HepG2 (cell line): ENCODE measurements around the gene RRAD.

Source experiments
- SRF ChIP-seq: IDR thresholded peaks from 2 replicates; pipeline ENCODE4 v1.6.1; 2011; ENCODE audit warnings: mild to moderate bottlenecking, low read depth, low read length, moderate library complexity
- ZNF292 ChIP-seq: sonication (generic); formaldehyde crosslinking; IDR thresholded peaks from 2 replicates; pipeline ENCODE4 v1.8.1; 2022; ENCODE audit warnings: mild to moderate bottlenecking, low read depth, missing genetic modification reagents, borderline replicate concordance
- TF ChIP-seq, protein P1 (sequence below): sonication (generic); formaldehyde crosslinking; IDR thresholded peaks from 2 replicates; pipeline ENCODE4 v1.5.0; 2020; ENCODE audit warnings: mild to moderate bottlenecking, missing genetic modification reagents, moderate library complexity
- TF ChIP-seq, protein P2 (sequence below): IDR thresholded peaks from 2 replicates; pipeline ENCODE4 v1.6.1; 2016; ENCODE audit warnings: missing compliant biosample characterization, missing genetic modification reagents, borderline replicate concordance

GRCh38 chr16:66920299-66920590, 5.1 kb downstream of the RRAD start:
- TF ChIP-seq, protein P1, sequence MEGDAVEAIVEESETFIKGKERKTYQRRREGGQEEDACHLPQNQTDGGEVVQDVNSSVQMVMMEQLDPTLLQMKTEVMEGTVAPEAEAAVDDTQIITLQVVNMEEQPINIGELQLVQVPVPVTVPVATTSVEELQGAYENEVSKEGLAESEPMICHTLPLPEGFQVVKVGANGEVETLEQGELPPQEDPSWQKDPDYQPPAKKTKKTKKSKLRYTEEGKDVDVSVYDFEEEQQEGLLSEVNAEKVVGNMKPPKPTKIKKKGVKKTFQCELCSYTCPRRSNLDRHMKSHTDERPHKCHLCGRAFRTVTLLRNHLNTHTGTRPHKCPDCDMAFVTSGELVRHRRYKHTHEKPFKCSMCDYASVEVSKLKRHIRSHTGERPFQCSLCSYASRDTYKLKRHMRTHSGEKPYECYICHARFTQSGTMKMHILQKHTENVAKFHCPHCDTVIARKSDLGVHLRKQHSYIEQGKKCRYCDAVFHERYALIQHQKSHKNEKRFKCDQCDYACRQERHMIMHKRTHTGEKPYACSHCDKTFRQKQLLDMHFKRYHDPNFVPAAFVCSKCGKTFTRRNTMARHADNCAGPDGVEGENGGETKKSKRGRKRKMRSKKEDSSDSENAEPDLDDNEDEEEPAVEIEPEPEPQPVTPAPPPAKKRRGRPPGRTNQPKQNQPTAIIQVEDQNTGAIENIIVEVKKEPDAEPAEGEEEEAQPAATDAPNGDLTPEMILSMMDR, result no peak
- TF ChIP-seq SRF (no peak), ZNF292 (CRISPR knock-in tag) (no peak)
- TF ChIP-seq, protein P2, sequence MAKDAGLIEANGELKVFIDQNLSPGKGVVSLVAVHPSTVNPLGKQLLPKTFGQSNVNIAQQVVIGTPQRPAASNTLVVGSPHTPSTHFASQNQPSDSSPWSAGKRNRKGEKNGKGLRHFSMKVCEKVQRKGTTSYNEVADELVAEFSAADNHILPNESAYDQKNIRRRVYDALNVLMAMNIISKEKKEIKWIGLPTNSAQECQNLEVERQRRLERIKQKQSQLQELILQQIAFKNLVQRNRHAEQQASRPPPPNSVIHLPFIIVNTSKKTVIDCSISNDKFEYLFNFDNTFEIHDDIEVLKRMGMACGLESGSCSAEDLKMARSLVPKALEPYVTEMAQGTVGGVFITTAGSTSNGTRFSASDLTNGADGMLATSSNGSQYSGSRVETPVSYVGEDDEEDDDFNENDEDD (CRISPR knock-in tag), result no peak
